Cardiac muscle cell (in vitro differentiated cells and primary cell): ENCODE measurements around the gene RPL12. TPM values are rescaled to one million over a fixed set of nuclear protein-coding genes. Genes with fewer than 3 reads are reported as not detected.

Experiments used
- DNase-seq, 2 donors: peaks; one replicate each; pipeline versions ENCODE4 v3.0.0 to v3.0.0-alpha.2; 2010 to 2017; ENCODE audit warnings: low read depth in 1 of 2, low spot score in 1 of 2
- H3K27ac ChIP-seq: fragments of 200-600 bp; sonication (generic); 2 replicates; pipeline ENCODE4 v1.5.1; 2016
- H3K27me3 ChIP-seq: fragments of 200-600 bp; sonication (generic); 2 replicates; pipeline ENCODE4 v1.6.0; 2016; ENCODE audit warnings: control low read depth
- H3K36me3 ChIP-seq: fragments of 200-600 bp; sonication (generic); 2 replicates; pipeline ENCODE4 v1.5.1; 2016; ENCODE audit warnings: control low read depth
- H3K4me1 ChIP-seq: fragments of 200-600 bp; sonication (generic); 2 replicates; pipeline ENCODE4 v1.8.1; 2017; ENCODE audit warnings: low read depth, mild to moderate bottlenecking, mixed run types
- H3K4me3 ChIP-seq: fragments of 200-600 bp; sonication (generic); 2 replicates; pipeline ENCODE4 v1.5.1; 2016; ENCODE audit warnings: mild to moderate bottlenecking
- H3K9me3 ChIP-seq: fragments of 200-600 bp; sonication (generic); 2 replicates; pipeline ENCODE4 v1.5.1; 2017; ENCODE audit warnings: low read depth, mild to moderate bottlenecking, control low read depth
- polyA plus RNA-seq: library from polyadenylated mRNA; unstranded; fragments of >200 nt; fragmentation: Nextera tagmentation; extraction: Ambion mirVana; gene quantifications from 2 replicates; pipeline ENCODE4 v1.2.1, GENCODE V29; 2016
- total RNA-seq: library from RNA; depleted of rRNA; stranded (reverse); fragments of >200 nt; gene quantifications from 2 replicates; pipeline ENCODE4 v1.2.3, GENCODE V29; 2016
- TF ChIP-seq, protein P1 (sequence below): IDR thresholded peaks from 2 replicates; pipeline ENCODE4 v1.5.1; 2012; ENCODE audit warnings: low read depth, mild to moderate bottlenecking, low read length

RPL12 gene
- total and polyA plus RNA-seq, 2 experiments from 2014 or later: 335 to 1,318 TPM

DNA sequence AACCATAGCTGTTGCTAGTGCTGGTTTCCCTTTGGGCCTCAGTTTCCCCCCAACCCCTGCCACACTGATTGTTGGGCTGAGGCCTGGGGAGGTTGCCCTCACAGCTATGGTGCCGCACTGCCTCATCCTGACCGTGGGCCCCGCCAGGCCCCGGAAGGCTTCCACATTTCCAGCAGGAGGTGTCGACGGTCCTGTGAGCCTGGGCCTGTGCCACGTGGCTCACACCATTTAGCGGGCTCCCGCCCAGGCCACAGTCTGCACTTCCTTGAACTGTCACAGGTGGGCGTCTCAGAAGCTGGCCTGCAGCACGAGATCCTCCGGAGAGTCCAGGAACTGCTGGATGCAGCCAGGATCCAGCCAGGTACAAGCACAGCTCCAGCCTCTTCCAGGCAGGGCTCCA lies 45.8 kb upstream of the RPL12 start:
- Histone ChIP-seq H3K9me3 (no peaks in the 10 kb centered on the region), H3K4me1 (no peaks in the 10 kb centered on the region), H3K36me3 (peaks cover 6% of the 10 kb centered on the region), H3K27me3 (no peaks in the 10 kb centered on the region), H3K4me3 (no peak overlapping the region), H3K27ac (no peak overlapping the region)
- TF ChIP-seq, protein P1, sequence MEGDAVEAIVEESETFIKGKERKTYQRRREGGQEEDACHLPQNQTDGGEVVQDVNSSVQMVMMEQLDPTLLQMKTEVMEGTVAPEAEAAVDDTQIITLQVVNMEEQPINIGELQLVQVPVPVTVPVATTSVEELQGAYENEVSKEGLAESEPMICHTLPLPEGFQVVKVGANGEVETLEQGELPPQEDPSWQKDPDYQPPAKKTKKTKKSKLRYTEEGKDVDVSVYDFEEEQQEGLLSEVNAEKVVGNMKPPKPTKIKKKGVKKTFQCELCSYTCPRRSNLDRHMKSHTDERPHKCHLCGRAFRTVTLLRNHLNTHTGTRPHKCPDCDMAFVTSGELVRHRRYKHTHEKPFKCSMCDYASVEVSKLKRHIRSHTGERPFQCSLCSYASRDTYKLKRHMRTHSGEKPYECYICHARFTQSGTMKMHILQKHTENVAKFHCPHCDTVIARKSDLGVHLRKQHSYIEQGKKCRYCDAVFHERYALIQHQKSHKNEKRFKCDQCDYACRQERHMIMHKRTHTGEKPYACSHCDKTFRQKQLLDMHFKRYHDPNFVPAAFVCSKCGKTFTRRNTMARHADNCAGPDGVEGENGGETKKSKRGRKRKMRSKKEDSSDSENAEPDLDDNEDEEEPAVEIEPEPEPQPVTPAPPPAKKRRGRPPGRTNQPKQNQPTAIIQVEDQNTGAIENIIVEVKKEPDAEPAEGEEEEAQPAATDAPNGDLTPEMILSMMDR: no peak
- DNase-seq: no peak

DNA sequence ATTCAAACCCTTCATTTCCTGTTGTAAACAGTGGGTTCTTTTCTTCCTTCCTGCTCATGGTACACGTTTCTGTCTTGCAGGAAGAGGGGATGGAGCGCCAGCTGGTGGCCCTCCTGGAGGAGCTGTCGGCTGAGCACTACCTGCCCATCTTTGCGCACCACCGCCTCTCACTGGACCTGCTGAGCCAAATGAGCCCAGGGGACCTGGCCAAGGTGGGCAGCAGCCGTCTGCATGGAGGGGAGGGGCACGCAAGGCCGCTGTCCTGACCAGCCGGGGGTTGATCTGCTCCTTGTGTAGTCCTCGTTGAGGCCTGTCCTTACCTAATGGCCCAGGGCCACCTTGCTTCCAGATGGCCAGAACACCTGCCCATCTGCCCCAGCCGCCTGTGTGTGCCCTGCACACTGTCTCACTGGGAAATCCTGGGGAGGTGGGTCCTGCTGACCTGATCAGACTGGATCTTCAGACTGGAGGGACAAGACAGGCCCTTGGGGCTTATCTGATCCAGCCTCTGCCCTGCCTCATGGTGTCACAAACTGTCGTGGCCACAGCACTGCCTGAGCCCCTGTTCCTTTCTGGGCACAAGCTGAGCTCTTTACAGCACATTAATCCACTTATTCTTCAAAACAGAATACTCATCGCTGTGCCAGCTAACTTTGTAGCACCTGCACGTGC lies 44.8 kb upstream of the RPL12 start:
- TF ChIP-seq, protein P1: no peak
- Histone ChIP-seq H3K27me3 (no peaks in the 10 kb centered on the region), H3K4me1 (no peaks in the 10 kb centered on the region), H3K9me3 (no peaks in the 10 kb centered on the region), H3K27ac (no peak overlapping the region), H3K36me3 (peaks cover 6% of the 10 kb centered on the region), H3K4me3 (no peak overlapping the region)
- DNase-seq: no peak

DNA sequence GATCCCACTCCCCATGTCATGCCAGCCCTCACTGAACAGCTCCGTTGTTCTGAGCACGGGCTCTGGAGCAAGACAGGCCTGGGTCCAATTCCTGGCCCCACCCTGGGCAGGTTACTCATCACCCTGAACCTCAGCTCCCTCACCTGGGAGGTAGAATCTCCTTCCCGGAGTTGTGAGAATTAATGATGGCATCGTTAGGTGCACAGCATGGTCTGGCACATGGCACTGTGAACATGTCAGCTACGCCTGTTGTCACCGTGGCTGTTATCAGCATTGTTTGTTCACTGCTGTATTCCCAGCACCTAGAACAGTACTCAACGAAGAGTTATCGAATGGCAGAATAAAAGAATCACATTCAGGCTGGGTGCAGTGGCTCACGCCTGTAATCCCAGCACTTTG lies 43.1 kb upstream of the RPL12 start:
- H3K27ac ChIP-seq: no peak overlapping the region
- peaks cover 6% of the 10 kb centered on the region for H3K36me3 ChIP-seq
- TF ChIP-seq, protein P1: no peak
- no peaks in the 10 kb centered on the region for H3K9me3 ChIP-seq
- no peaks in the 10 kb centered on the region for H3K4me1 ChIP-seq
- no peak for DNase-seq
- H3K27me3 ChIP-seq: no peaks in the 10 kb centered on the region
- H3K4me3 ChIP-seq: no peak overlapping the region

DNA sequence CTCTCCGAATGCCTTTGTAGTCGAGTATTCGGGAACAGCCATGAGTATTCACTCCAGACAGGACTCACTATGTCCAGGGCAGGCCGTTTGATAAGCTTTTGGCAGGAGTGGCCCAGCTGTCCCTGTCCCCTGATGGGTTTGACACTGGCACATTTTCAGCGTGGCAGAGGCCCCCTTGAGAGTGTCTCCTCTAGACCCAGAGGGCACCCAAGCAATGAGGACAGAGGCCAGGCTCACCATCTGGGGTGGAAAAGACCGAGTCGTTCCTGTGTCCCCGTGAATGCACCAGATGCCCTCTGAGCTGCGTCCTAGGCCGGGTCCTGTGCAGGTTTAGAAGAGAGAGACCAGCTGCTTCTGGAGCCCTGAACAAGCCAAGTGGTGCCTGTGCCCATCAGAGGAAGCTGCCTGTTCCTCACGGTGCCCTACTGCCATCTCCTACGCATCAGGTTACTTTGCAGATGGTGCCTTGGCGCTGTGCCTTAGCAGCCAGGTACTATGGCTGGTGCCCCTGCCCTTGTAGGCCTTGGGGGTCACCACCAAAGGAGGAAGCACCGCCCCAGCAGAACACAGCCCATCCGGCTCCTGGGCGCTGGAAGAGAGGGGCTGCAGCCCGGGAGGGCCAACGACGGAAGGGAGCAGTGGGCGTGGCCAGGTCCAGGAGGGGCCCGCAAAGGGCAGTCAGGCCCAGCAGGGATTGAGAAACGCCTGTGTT lies 42.5 kb upstream of the RPL12 start:
- Histone ChIP-seq H3K4me3 (no peak overlapping the region), H3K27me3 (no peaks in the 10 kb centered on the region), H3K9me3 (no peaks in the 10 kb centered on the region), H3K36me3 (peaks cover 6% of the 10 kb centered on the region), H3K4me1 (no peaks in the 10 kb centered on the region), H3K27ac (no peak overlapping the region)
- no peak for DNase-seq
- TF ChIP-seq, protein P1: no peak

DNA sequence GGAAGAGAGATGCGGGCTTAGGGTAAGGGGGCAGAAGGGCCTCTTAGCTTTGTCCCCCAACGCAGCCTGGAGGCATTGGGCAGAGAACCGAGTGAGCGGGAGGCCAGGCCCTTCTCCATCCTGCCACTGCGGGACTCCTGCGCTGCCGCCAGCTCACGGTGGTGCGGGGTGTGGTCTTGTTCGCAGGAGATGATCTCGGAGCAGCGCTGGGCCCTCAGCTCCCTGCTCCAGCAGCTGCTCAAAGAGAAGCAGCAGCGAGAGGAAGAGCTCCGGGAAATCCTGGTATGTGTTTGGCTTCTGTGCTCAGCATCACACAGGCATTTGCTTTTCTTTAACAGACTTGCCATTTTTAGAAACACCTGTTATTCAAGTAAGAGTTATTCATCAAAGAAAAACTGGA lies 41.4 kb upstream of the RPL12 start:
- Histone ChIP-seq H3K27me3 (no peaks in the 10 kb centered on the region), H3K36me3 (peaks cover 6% of the 10 kb centered on the region), H3K27ac (no peak overlapping the region), H3K4me1 (no peaks in the 10 kb centered on the region), H3K9me3 (no peaks in the 10 kb centered on the region), H3K4me3 (no peak overlapping the region)
- TF ChIP-seq, protein P1: no peak
- no peak for DNase-seq
